HCT116 (cell line): ENCODE measurements around the gene MACROH2A2. TPM values are rescaled to one million over a fixed set of nuclear protein-coding genes. Genes with fewer than 3 reads are reported as not detected.

Experiments
- ATAC-seq: fragments of 200-7000 bp; cut with Tn5 transposase; 2 replicates; pipeline ENCODE4 v1.9.1; 2020; ENCODE audit warnings: mild to moderate bottlenecking, moderate library complexity
- BruUV-seq: library from RNA; stranded (reverse); fragments of 400-500 nt; replicated peaks from 2 replicates; lab custom pipeline; 2021; lab: Mats Ljungman, UMichigan
- CTCF ChIA-PET: fragments of 300-600 bp; sonication (Branson Sonifier 250); formaldehyde crosslinking; loops from one replicate; lab custom pipeline; 2021; ENCODE audit warnings: antibody characterized with exemption; lab: Charles Lee
- POLR2A ChIA-PET: fragments of 300-600, 350-600 bp; sonication (Branson Sonifier 250); formaldehyde crosslinking; loops from one replicate; lab custom pipeline; 2021; ENCODE audit warnings: antibody characterized with exemption; lab: Charles Lee
- RAD21 ChIA-PET, 2 experiments: fragments of 300-600 bp; sonication (Branson Sonifier 250); formaldehyde crosslinking; loops; one replicate each; lab custom pipeline; 2023; ENCODE audit warnings: low total read pairs in 2 of 2; ENCODE audit not compliant: uncharacterized antibody in 2 of 2, unreplicated experiment in 2 of 2, low non-redundant PET in 1 of 2; lab: Charles Lee
- DNase-seq: peaks from one replicate; pipeline ENCODE4 v3.0.0-alpha.2; 2010; ENCODE audit warnings: low read depth, low spot score
- H2AFZ ChIP-seq: fragments of 200-600 bp; shearing (Covaris generic), sonication (generic); 2 replicates; pipeline ENCODE4 v1.6.1; 2017; ENCODE audit warnings: low read depth, mixed run types, mixed read lengths, antibody characterized with exemption, low read length; ENCODE audit not compliant: poor library complexity, severe bottlenecking
- H3K27ac ChIP-seq: 2 replicates; pipeline ENCODE4 v1.5.1; 2012; ENCODE audit warnings: low read depth, low read length
- H3K27me3 ChIP-seq: fragments of 200-600 bp; sonication (generic); 2 replicates; pipeline ENCODE4 v1.6.1; 2016; ENCODE audit warnings: mixed run types, low read length, mixed read lengths; ENCODE audit not compliant: insufficient read depth
- H3K36me3 ChIP-seq, 2 experiments: fragments of 200-500 bp in 1 of 2; fragments of 200-600 bp in 1 of 2; sonication (Bioruptor generic) in 1 of 2; sonication (generic) in 1 of 2; 2 replicates each; pipeline versions ENCODE4 v1.5.1 to v1.6.1; 2014 to 2016; ENCODE audit warnings: low read length in 2 of 2, inconsistent platforms in 1 of 2, mixed read lengths in 1 of 2, mixed run types in 1 of 2; ENCODE audit not compliant: insufficient read depth in 2 of 2, control insufficient read depth in 1 of 2
- H3K4me1 ChIP-seq, 2 experiments: fragments of 200-600 bp in 1 of 2; sonication (generic) in 1 of 2; 2 replicates each; pipeline versions ENCODE4 v1.5.1 to v1.6.1; 2012 to 2017; ENCODE audit warnings: low read length in 2 of 2, inconsistent platforms in 1 of 2, mild to moderate bottlenecking in 1 of 2, mixed read lengths in 1 of 2, mixed run types in 1 of 2, moderate library complexity in 1 of 2; ENCODE audit not compliant: insufficient read depth in 2 of 2, control insufficient read depth in 1 of 2
- H3K4me2 ChIP-seq: fragments of 200-600 bp; sonication (generic); 2 replicates; pipeline ENCODE4 v1.6.1; 2017; ENCODE audit warnings: mixed run types, low read length, mixed read lengths
- H3K4me3 ChIP-seq, 2 experiments: fragments of 200-600 bp in 1 of 2; sonication (generic) in 1 of 2; replicated peaks in 1 of 2; 2 replicates each; pipeline ENCODE4 v1.5.1; 2011 to 2016; ENCODE audit warnings: low read length in 2 of 2, control low read depth in 1 of 2, low read depth in 1 of 2, mild to moderate bottlenecking in 1 of 2, mixed read lengths in 1 of 2, mixed run types in 1 of 2
- H3K79me2 ChIP-seq: fragments of 200-600 bp; sonication (generic); 2 replicates; pipeline ENCODE4 v1.6.1; 2017; ENCODE audit warnings: mild to moderate bottlenecking, mixed run types, low read length, moderate library complexity, mixed read lengths; ENCODE audit not compliant: insufficient read depth
- H3K9ac ChIP-seq: fragments of 200-600 bp; sonication (generic); 2 replicates; pipeline ENCODE4 v1.6.1; 2016; ENCODE audit warnings: low read length, mixed read lengths
- H3K9me2 ChIP-seq: fragments of 200-600 bp; sonication (generic), shearing (Covaris generic); 2 replicates; pipeline ENCODE4 v1.6.1; 2017; ENCODE audit warnings: mixed run types, mild to moderate bottlenecking, moderate library complexity; ENCODE audit not compliant: insufficient read depth
- H3K9me3 ChIP-seq, 2 experiments: fragments of 200-500 bp in 1 of 2; fragments of 200-600 bp in 1 of 2; sonication (Bioruptor generic) in 1 of 2; sonication (generic) in 1 of 2; 2 replicates each; pipeline ENCODE4 v1.6.1; 2014 to 2017; ENCODE audit warnings: low read length in 2 of 2, mixed read lengths in 2 of 2, inconsistent platforms in 1 of 2, low read depth in 1 of 2, mild to moderate bottlenecking in 1 of 2, mixed run types in 1 of 2, moderate library complexity in 1 of 2; ENCODE audit not compliant: control insufficient read depth in 1 of 2, insufficient read depth in 1 of 2
- H4K20me1 ChIP-seq: fragments of 200-600 bp; sonication (generic), shearing (Covaris generic); 2 replicates; pipeline ENCODE4 v1.6.1; 2017; ENCODE audit warnings: mixed run types, mild to moderate bottlenecking, moderate library complexity; ENCODE audit not compliant: insufficient read depth
- ATF3 ChIP-seq: IDR thresholded peaks from 2 replicates; pipeline ENCODE4 v1.6.1; 2012
- CBX3 ChIP-seq: IDR thresholded peaks from 2 replicates; pipeline ENCODE4 v1.6.1; 2012; ENCODE audit warnings: low read depth
- CEBPB ChIP-seq: IDR thresholded peaks from 2 replicates; pipeline ENCODE4 v1.6.1; 2012; ENCODE audit warnings: low read depth
- CTCF ChIP-seq, 3 experiments: fragments of 200-600 bp in 1 of 3; sonication (generic) in 1 of 3; IDR thresholded peaks in 2 of 3; conservative IDR thresholded peaks in 1 of 3; 2 replicates each; pipeline ENCODE4 v1.5.1; 2012 to 2017; ENCODE audit warnings: low read depth in 2 of 3, low read length in 2 of 3, antibody characterized with exemption in 1 of 3, borderline replicate concordance in 1 of 3, control low read depth in 1 of 3, mild to moderate bottlenecking in 1 of 3, mixed read lengths in 1 of 3, mixed run types in 1 of 3, moderate library complexity in 1 of 3; ENCODE audit not compliant: insufficient read depth in 1 of 3
- ELF1 ChIP-seq: IDR thresholded peaks from 2 replicates; pipeline ENCODE4 v1.6.1; 2012; ENCODE audit warnings: low read depth, borderline replicate concordance
- EZH2 ChIP-seq: fragments of 200-600 bp; sonication (generic); IDR thresholded peaks from 2 replicates; pipeline ENCODE4 v1.6.1; 2017; ENCODE audit warnings: antibody characterized with exemption, mixed run types
- EZH2phosphoT487 ChIP-seq: fragments of 200-600 bp; IDR thresholded peaks from 2 replicates; pipeline ENCODE4 v1.6.1; 2018; ENCODE audit warnings: antibody characterized with exemption, borderline replicate concordance
- JUND ChIP-seq: IDR thresholded peaks from 2 replicates; pipeline ENCODE4 v1.6.1; 2012
- POLR2A ChIP-seq: IDR thresholded peaks from 2 replicates; pipeline ENCODE4 v1.7.0; 2011; ENCODE audit warnings: borderline replicate concordance; ENCODE audit not compliant: insufficient read depth, insufficient read length; ENCODE audit errors: extremely low read depth
- POLR2AphosphoS5 ChIP-seq: IDR thresholded peaks from 2 replicates; pipeline ENCODE4 v1.6.1; 2011; ENCODE audit warnings: mild to moderate bottlenecking, low read depth, low read length, moderate library complexity
- RAD21 ChIP-seq: IDR thresholded peaks from 2 replicates; pipeline ENCODE4 v1.6.1; 2012; ENCODE audit warnings: low read depth, mild to moderate bottlenecking
- SIN3A ChIP-seq: IDR thresholded peaks from 2 replicates; pipeline ENCODE4 v1.6.1; 2012; ENCODE audit warnings: low read depth
- TCF7L2 ChIP-seq: IDR thresholded peaks from 2 replicates; pipeline ENCODE4 v1.7.0; 2011; ENCODE audit warnings: borderline replicate concordance, inconsistent platforms; ENCODE audit not compliant: insufficient read depth, insufficient read length; ENCODE audit errors: extremely low read depth
- YY1 ChIP-seq: IDR thresholded peaks from 2 replicates; pipeline ENCODE4 v1.6.1; 2011; ENCODE audit warnings: low read length, low read depth, moderate library complexity, mild to moderate bottlenecking; ENCODE audit not compliant: insufficient replicate concordance; ENCODE audit errors: extremely low read depth
- ZBTB33 ChIP-seq: IDR thresholded peaks from 2 replicates; pipeline ENCODE4 v1.6.1; 2011; ENCODE audit warnings: mild to moderate bottlenecking, low read length, moderate library complexity; ENCODE audit not compliant: insufficient replicate concordance; ENCODE audit errors: extremely low read depth
- ZFX ChIP-seq: fragments of 450-650 bp; IDR thresholded peaks from 2 replicates; pipeline ENCODE4 v1.6.1; 2017
- intact Hi-C: fragments of 100-400 bp; cut with micrococcal nuclease; formaldehyde crosslinking; loops from 2 replicates; pipeline ENCODE4 v1.10.0; 2022
- total RNA-seq: library from RNA; stranded (reverse); gene quantifications from one replicate; pipeline ENCODE4 v1.2.1, GENCODE V29; 2021; ENCODE audit not compliant: unreplicated experiment

The MACROH2A2 gene
- total RNA-seq, 1 experiment from 2014 or later: 41.4 TPM

- no TSS peak for BruUV-seq
- Histone ChIP-seq H4K20me1 (no peaks in the 10 kb centered on the region), H3K9ac (no peak overlapping the region), H3K36me3 (no peaks in the 10 kb centered on the region), H3K4me3 (no peak overlapping the region), H3K79me2 (no peaks in the 10 kb centered on the region; the same call in 1 of the 2 replicates), H3K4me1 (peaks cover under 1 to 20% of the 10 kb centered on the region in 2 experiments; a peak in 3 of 4 replicates)
- CTCF ChIA-PET: interaction anchor here (0.6 to 1.2 kb wide), 2 partner anchors 23 to 130 kb away, joined by 3 read pairs; no protein-coding TSS in a partner anchor
- DNase-seq: no peak
- no peak for TF ChIP-seq YY1
- no peak for TF ChIP-seq EZH2
- TF ChIP-seq ELF1: no peak
- no peak for TF ChIP-seq ZFX
- no peak for TF ChIP-seq ZBTB33
- no peak for TF ChIP-seq JUND
- TF ChIP-seq CBX3: no peak
- TF ChIP-seq RAD21: no peak
- no peak for TF ChIP-seq CEBPB
- no peak for TF ChIP-seq TCF7L2
- TF ChIP-seq EZH2phosphoT487: no peak
- TF ChIP-seq SIN3A: no peak
- no peak for TF ChIP-seq POLR2A
- no peak for TF ChIP-seq CTCF (IDR thresholded peaks at IDR 0.05 in 2 of 3, conservative IDR thresholded peaks at IDR 0.05 in 1 of 3; ENCODE audit: borderline replicate concordance in 1 of 3, insufficient read depth in 1 of 3, low read depth in 2 of 3, low read length in 2 of 3)
- TF ChIP-seq ATF3: no peak
- no peak for TF ChIP-seq POLR2AphosphoS5
- TF ChIP-seq, all 23 proteins: peak for 0
- Histone ChIP-seq H3K4me2 (no peak overlapping the region), H3K9me3 (no peaks in the 10 kb centered on the region), H3K27ac (no peak overlapping the region), H3K9me2 (no peaks in the 10 kb centered on the region), H3K27me3 (no peaks in the 10 kb centered on the region), H2AFZ (no peak overlapping the region)
- ATAC-seq: peak; percentile 38; the same call in 1 of the 2 replicates
- ChIA-PET POLR2A (no interaction called here), RAD21 (no interaction called here)
- intact Hi-C loops: no loop called here
Observed at GRCh38 chr10:70139151-70139996, 86.7 kb downstream of the MACROH2A2 start.
